Measurements from ENCODE around the gene TMEM134.

Gene TMEM134

DNA sequence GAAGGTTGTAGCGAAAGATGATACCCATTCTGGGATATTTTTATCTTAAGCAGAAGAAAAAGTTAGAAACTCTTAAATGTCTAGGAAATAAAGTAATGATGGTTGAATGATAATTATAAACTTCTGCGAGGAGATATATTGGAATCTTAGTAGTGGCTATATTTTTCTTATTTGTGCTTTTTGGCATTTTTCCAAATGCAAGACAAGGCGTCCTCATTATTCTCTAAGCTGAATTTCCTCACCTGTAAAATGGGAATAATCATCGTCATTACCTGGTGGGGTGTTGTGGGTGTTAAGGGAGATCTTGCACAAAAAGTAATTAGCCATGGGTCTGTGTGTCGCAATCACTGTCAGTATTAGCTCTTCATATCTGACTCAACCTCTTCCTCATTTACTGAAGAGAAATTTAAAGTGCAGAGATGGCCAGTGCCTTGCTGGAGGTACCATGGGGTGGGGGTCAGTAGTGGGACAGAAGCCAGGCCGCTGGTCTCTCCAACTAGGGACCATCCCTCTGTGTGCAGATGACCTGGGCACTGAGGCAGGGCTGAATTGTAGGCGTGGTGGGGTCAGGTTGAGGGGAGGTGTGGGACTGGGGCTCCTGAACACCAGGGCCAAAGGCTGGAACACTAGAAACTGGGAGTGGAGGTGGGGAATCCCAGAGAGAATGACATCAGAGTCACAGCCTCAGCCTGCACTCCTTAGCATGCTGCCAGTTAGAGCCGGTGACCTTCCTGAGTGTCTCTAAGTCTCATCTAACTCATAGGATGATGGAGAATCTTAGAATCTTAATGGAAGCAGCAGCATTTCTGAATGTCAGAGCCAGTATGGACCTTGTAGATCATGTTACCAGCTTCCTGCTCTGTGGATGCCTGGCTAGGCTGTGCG lies 32.0 kb upstream of the TMEM134 start:
- DNase-seq (ENCODE audit: low read depth): no peak

GRCh38 chr11:67500484-67500821 lies 31.4 kb upstream of the TMEM134 start:
- no peak for DNase-seq (ENCODE audit: low read depth)

GRCh38 chr11:67499808-67500483 lies 30.9 kb upstream of the TMEM134 start:
- no peak for DNase-seq (ENCODE audit: low read depth)

- DNase-seq (ENCODE audit: low read depth): no peak
These were observed 29.5 kb upstream of the TMEM134 start for GRCh38 chr11:67498544-67498972.

DNA sequence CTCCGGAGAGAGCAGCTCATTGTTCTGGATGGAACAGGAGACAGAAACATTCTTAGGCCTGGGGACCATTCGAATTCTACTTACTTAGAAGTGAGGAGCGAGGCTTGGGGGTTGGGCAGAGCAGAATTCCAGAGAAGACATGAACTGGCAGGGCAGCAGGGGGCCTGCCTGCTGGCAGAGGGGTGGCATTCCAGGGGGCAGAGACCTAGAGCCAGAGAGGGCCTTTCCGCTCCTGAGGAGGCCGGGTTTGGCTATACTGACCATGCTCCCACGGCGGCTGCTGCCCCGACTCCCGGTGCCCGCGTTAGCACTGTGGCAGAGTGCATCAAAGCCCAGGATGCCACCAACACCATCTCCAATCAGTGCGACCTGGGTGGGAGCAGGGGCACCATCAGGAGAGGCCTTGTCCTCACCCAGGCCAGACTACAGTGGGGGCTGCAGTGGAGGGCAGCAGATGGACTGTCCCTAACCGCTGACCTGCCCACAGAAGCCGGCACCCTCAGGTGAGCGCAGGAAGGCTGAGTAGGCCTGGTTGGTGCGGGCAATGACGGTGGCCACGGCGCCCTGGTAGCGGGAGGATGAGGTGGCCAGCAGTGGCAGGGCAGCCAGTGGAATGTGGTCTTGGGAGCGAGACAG lies 28.7 kb upstream of the TMEM134 start:
- no peak for DNase-seq (ENCODE audit: low read depth)

GRCh38 chr11:67496113-67496512 lies 27.1 kb upstream of the TMEM134 start:
- DNase-seq (ENCODE audit: low read depth): no peak

- DNase-seq (ENCODE audit: low read depth): no peak
These were observed 26.4 kb upstream of the TMEM134 start for GRCh38 chr11:67495234-67496005.

- no peak for DNase-seq (ENCODE audit: low read depth)
These were observed 25.6 kb upstream of the TMEM134 start for GRCh38 chr11:67494371-67495233.

DNA sequence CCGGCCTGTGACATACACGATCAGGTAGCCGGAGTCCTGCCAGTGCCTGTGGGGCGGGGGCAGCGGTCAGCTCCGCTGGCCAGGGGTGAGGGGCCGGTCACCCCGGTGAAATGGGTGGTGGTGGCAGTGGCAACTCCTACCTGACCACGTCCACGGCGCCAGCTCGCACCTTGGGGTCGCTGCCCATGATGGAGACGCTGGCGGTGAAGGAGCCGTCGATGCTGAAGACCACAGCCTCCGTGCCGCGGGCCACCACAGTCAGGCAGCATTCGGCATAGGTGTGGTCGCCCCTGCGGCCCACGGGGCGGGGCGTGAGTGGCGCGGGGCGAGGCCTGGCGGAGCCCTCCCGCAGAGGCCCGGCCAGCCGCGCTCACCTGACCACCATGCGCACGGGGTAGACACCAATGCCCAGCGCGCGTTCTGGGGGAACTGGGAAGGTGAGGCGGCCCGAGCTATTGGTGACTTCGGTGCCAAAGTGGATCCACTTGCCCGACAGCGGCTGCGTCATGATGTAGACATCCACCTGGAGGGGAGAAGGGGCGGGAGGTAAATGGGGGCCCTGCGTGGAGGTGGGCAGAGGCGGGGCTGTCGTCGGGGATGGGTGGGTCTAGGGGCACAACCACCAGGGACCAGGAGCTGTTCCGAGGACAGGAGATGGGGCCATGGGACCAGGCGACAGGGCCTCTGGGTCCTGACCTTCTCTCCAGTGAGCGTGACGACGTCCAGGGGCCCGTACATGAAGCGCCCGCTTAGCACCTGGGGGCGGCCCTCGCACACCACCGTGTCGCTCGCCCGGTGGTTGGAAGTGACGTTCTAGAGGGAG lies 24.7 kb upstream of the TMEM134 start:
- DNase-seq (ENCODE audit: low read depth): no peak

DNA sequence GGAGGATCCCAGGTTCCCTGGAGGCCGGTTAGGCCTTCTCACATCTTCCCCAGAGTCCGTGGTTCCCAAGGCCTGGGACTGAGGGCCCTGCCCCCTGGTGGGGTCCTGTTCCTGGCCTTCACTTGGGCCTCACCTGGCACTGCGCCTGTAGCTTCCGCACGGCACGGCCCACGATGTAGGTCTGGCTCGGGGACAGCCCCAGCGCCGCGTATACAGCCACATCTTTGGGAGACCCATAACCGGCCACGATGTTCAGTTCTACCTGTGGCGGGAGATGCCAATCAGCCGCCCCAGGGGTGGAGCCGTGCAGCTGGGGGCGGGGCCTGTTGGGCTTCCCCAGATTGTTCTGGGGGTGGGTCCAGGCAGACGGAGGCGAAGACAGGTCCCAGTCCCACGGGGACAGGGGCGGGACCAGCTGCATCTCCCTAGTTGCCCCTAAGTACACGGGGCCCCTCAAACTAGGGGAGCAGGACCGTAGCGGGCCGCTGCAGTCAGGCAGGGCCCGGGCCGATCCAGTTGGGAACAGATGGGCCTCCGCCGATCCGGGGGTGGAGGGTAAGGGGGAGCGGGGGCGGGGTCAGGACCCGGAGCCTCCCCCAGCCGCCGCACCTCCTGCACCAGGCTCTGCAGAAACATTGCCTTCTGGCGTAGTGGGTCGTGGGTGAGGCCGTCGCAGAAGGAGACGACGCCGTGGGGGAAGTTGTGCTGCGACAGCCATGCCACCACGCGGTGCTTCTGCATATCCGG lies 23.9 kb upstream of the TMEM134 start:
- DNase-seq (ENCODE audit: low read depth): no peak

GRCh38 chr11:67492069-67492727 lies 23.1 kb upstream of the TMEM134 start:
- DNase-seq (ENCODE audit: low read depth): no peak

DNA sequence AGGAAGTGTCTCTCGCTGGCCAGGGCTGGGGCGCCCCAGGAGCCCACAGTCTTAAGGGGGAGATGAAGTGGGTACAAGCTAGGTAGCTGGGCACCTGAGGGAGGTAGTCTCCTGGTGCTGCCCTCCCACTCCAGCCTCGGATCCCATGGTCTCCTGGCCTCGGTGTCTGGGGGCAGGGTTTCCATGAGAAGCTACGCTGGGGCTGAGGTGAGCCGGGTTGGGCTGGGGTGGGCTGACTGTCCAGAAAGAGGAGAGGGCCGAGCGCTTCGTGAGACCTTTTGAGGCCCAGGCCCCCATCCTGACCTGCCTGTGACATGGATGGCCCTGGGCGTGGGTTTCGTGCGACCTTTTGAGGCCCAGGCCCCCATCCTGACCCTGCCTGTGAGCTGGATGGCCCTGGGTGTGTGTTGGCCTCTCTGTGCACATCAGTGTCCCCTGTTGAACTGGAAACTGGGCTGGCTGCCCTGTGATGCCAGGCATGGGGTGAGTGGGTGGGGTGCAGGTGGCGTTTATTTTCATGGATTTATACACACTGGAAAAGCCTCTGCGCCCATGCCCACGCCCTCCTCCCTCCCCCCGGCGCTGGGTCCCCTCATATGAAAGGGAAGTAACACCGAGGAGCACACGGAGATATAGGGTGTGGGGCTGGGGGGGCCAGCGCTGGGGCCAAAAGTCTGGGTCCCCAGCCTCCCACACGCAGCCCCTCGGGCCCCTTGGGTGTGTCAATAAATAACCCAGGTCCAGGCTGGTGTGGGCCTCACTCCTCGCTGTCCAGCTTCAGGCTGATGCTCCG lies 22.4 kb upstream of the TMEM134 start:
- DNase-seq (ENCODE audit: low read depth): no peak

DNA sequence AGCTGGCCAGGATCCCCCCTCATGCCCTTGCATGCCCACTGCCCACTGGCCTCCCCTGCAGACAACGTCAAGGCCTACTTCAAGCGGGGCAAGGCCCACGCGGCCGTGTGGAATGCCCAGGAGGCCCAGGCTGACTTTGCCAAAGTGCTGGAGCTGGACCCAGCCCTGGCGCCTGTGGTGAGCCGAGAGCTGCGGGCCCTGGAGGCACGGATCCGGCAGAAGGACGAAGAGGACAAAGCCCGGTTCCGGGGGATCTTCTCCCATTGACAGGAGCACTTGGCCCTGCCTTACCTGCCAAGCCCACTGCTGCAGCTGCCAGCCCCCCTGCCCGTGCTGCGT lies 21.6 kb upstream of the TMEM134 start:
- no peak for DNase-seq (ENCODE audit: low read depth)

GRCh38 chr11:67489885-67490726 lies 21.1 kb upstream of the TMEM134 start:
- DNase-seq (ENCODE audit: low read depth): no peak

- no peak for DNase-seq (ENCODE audit: low read depth)
These were observed 20.3 kb upstream of the TMEM134 start for GRCh38 chr11:67489203-67489884.

- no peak for DNase-seq (ENCODE audit: low read depth)
These were observed 17.6 kb upstream of the TMEM134 start for GRCh38 chr11:67486481-67487195.

Data from HS-27A (cell line).